OCI-M1 (cell line): ENCODE results near the gene C3.
A peak's percentile ranks its signal among the peaks of the same experiment; 100 is the strongest.
"Not testable (repeated sequence)": the region's sequence is repeated elsewhere in the genome, so short reads cannot be mapped to it uniquely, and the experiment has no call there.

ENCODE experiments used
- DNase-seq: peaks from one replicate; lab custom pipeline; 2025; lab: John Stamatoyannopoulos, UW

C3 gene

DNA sequence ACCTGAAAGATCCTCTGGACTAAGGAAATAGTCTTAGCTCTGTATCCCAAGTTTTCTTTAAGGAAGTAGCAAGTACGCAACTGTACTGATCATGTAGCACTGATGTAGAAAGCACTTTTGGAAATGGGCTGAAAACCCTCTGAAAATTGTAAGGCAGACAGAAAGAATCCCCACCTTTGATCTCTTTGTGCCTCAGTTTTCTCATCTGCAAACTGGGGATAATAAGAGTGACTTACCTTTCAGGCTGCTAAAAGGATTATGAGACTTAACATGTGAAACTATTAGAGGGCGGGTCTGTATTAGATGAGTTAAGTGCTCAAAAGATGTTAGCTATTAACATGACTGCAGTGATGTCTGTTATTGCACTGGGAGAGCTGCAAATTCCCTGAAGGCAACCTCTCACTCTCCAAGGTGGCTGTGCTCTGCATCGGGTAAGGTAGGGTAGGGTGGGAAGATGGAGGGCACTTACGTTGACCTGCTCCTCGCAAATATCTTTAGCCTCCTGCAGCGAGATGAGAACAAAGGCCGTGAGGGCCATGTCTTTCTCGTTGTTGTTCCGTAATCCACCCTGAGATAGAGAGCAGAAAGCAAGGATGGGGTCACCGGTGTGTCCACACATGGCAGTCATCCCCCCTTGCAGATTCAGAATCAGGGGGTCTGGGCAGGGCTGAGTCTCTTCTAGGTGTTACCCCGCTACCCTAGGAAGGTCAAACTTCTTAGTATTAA, 30.1 kb downstream of the C3 start:
- no peak for DNase-seq

DNA sequence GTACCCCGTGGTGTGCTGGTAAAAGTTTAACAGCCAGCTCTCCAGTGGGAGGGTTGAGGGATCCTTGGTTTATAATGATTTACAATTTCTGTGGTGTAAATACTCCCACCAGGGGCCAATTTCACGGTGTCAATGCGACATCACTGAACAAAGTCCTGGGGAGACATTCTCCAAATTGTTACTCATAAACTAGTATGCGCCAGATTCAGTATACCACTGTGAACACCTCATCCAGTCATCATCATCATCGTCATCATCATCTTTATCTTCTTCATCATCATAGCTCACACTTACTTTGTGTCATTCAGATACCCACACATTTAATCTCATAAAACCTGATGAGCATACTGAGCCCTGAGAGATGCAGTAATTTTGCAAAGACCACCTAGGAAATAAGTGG, 33.3 kb downstream of the C3 start:
- DNase-seq = no peak

GRCh38 chr19:6686628-6686975, 33.8 kb downstream of the C3 start:
- no peak for DNase-seq

DNA sequence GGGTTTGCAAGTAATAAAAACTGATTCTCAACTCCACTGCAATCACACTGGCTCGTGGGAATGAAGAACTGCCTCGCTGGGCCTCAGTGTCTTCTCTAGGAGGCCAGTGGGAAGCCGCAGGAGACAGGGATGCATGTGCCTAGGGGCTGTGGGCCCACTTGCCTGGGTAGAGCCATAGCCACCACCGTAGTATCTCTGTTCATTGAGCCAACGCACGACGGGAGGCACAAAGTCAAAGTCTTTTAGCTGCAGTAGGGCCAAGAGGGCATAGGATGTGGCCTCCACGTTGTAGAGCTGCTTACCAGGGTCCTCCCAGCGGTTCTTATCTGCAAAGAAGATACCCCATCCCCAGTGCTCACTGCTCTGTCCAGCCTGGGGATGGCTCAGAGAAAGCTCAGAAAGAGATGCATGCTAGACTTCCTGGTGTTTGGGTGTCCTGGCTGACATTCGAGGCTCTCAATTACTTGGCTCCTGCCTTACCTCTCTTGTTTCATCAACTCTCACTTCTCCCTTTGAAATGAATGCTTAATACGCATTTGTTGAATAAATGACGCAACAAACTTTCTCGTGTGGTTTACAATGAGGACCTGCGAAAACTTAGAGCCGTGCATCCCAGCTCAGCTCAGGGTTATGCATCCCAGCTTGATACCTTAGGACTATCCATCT, 34.4 kb downstream of the C3 start:
- DNase-seq = no peak

DNA sequence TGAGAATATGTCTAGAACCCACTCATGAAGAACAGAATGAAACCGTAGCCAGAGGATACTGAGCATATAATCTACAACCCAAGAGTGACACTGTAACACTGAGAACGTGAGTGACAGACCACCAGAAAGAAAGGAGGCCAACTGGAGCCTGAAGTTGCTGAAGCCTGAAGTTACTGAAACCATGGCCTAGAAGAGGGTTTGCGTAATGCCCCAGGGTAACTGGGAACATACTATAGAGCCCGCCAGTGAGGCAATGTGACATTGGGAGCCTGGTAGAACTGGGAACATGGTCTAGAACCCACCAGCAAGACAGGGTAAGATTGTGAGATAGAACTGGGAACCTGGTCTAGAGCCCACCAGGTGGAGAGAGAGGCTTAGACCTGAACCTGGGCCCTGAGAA, 35.0 kb downstream of the C3 start:
- DNase-seq = no peak

DNA sequence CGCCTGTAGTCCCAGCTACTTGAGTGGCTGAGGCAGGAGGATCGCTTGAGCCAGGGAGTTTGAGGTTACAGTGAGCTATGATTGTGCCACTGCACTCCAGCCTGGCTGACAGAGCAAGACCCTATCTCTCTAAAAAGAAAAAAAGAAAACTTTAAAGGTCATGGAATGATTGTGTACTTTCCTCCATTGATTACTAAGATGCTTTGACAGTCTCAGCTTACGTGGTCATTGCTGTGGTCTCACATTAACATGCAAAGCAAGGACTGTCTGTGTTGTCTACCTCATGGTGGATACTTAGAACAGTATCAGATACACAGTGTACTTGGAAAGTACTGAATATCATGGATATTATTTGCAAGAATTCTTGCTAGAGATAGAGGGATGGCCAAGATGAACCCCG, 36.5 kb downstream of the C3 start:
- no peak for DNase-seq

DNA sequence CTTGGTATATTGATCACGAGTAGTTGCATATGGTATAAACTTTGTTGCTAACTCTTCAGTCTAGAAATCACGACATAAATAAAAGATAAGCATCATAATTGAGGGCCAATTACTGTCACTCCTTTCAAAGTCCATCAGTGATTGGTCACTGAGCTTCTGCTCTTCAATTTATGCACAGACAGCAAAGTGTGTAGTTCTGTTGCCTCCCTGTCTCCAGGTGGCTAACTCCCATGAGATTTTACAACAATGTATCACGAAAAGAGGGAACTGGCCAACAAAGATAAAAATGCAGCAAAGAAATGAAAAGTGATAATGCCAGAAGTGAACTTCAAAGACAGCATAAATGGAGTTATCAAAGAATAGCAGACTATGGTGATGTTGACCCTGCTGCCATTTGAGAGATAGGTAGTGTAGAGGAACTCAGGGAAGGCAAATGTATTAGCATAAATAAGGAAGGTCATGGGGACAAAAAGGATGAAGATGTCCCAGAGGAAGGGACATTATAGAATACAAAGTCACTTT, 37.8 kb downstream of the C3 start:
- DNase-seq = peak; percentile 68

DNA sequence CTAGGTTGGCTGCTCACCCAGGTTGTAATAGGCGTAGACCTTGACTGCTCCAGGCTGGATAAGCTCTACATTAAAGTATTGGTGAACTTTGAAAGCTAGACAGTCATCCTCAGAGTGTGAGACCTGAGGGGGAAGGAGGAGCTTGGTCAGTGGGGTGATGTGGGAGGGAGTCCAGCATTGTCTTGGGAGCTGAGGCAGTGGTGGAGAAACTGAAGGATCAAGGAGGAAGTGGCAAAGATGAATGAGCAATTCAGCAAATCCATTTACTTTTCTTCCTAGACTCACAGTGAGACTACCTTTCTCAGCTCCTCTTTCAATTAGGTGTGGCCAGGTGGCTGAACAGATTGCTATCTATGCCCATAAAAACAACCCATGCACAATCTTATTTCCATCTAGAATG, 40.3 kb downstream of the C3 start:
- no peak for DNase-seq

GRCh38 chr19:6679139-6679538, 41.3 kb downstream of the C3 start:
- no peak for DNase-seq

GRCh38 chr19:6678690-6679109, 41.8 kb downstream of the C3 start:
- DNase-seq = no peak

DNA sequence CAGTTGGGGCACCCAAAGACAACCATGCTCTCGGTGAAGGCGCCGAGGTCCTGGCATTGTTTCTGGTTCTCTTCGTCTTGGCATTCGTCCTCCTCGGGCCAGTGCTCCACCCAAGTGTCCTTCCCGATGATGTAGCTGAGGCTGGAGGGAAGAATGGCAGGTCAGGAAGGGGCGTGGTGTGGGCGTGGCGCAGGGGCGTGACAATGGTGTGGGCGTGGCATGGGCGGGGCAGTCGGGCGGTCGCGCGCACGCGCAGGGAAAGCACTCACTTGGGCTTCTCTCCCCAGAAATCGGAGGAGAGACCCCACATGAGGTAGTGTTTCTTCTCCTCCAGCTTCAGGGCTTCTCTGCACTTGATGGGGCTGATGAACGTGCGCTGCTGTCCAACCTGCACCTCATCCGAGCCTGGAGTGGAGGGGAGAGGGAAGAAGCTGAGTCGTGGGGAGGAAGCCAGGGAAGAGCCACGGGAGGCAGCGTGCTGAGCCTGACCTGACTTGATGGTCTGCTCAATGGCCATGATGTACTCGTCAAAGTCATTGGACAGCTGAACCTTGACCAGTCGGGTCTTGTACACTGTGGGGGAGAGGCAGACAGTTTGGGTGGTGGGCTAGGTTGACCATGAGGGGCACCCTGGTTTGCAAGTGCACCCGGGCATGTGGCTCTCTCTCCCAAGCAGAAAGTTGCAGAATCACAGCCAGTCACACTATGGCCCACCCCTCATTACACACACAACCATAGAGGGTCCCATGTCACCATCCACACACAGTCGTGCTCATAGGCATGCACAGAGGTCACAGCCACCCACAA, 42.4 kb downstream of the C3 start:
- DNase-seq = peak; percentile 65

GRCh38 chr19:6677495-6677882, 43.0 kb downstream of the C3 start:
- DNase-seq = no peak

DNA sequence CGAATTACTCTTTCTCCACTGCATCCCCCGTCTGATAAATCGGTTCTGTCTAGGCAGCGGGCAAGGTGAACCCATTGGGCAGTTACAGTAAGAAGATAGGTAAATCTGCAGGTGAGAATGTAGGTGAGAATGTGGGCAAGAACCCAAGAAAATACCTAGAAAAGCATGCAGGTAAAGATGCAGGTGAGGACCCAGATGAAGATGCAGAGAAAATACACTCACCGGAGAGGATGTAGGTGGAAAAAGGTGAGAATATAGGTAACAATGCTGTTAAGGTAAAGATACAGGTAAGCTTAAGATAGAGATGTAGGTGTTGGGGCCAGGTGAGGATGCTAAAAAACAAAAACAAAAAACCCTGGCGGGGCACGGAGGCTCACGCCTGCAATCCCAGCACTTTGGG, 44.2 kb downstream of the C3 start:
- no peak for DNase-seq

DNA sequence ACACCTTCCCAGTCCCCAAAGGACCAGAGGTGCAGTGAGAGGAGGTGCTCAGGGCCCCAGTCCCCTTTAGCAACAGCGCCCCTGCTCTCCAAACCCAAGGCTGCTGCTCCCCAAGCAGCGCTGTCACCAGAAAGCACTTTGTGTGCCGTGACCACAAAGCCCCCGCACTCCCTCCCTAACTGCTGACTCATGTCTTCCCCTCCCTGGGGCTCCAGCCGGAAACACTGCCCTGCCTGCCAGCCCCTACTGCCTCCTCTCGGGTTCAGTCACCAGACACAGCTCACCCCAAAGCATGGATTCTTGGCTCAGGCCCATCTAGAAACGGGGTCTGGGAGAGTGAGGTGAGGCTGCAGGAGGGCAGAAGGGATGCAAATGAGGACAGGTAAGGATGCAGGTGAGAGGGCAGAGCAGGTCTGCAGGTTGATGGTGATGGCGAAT, 45.6 kb downstream of the C3 start:
- DNase-seq = peak; percentile 75

DNA sequence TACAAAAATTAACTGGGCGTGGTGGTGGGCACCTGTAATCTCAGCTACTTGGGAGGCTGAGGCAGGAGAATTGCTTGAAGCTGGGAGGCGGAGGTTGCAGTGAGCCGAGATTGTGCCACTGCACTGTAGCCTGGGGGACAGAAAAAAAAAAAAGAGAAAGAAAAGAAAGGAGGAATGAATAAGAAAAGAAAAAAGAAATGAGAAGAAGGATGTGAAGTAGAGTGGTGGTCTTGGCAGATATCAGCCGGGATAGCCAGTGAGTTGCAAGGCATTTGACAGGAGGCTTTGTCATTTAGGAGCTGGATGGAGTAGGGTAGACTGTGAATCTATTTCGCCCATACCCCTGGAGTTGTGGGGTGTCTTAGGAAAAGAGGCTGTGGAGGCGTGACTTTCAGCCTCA, 46.0 kb downstream of the C3 start:
- not testable (repeated sequence) for DNase-seq

DNA sequence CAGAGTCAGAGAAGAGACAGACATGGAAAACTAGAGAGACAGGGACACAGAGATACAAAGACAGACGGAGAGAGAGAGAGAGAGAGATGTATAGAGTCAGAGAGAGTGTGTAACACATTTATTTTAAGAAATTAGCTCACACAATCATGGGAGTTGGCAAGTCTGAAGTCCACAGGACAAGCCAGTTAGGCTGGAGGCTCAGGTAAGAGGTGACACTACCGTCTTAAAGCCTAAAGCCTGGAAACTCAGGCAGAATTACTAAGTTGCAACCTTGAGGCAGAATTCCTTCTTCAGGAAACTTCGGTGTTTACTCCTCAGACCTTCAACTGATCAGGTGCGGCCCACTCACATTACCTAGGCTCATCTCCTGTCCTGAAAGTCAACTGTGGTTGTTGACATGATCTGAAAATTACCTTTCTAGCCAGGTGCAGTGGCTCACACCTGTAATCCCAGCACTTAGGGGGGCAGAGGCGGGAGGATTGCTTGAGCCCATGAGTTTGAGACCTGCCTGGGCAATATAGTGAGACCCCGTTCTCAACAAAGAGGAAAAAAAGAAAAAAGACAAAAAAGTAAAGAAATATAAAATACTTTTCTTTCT, 47.7 kb downstream of the C3 start:
- DNase-seq = no peak

DNA sequence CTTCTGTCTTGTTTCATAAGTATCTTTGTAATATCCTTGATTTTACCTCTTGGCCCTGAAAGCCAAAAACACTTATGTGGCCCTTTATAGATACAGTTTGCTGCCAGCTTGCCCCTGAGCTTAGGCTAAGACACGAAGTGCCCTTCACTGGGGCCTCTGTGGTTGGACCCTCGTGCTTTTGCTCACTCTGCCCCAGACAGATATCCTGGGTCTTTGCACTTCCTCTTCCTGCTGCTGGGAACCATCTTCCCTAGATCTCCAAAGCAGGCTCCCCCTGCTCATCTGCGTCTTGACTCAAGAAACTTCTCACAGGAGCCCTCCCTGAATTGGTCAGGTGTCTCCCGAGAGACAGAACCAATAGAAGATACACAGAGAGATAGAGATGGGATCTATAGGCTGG, 48.5 kb downstream of the C3 start:
- peak; percentile 2 for DNase-seq

- no peak for DNase-seq
Observed at GRCh38 chr19:6668691-6669090, 51.8 kb downstream of the C3 start.

DNA sequence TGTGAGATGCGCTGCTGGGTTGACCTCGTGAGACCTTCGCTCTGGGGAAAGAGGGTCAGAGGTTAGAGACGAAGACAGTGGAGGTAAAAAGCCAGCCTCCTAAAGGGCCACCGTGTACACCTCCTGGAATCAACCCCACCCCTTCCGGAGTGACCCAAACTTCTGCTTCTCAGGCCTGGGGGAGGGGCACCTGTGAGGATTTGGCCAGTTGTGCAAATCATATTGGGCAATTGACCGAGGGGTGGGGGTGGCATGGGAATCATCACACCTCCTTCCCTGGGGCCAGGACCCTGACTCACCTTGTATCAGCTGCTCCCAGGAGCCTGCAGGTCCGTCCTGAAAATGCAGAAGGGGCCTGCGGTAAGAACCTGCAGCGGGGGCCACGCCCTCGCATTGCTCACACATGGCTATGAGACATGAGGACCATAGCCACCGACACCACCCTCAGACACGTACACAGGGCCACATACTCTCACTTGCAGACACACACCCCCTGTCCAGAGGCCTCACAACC, 53.3 kb downstream of the C3 start:
- DNase-seq = no peak

GRCh38 chr19:6664916-6665315, 55.5 kb downstream of the C3 start:
- DNase-seq = no peak

DNA sequence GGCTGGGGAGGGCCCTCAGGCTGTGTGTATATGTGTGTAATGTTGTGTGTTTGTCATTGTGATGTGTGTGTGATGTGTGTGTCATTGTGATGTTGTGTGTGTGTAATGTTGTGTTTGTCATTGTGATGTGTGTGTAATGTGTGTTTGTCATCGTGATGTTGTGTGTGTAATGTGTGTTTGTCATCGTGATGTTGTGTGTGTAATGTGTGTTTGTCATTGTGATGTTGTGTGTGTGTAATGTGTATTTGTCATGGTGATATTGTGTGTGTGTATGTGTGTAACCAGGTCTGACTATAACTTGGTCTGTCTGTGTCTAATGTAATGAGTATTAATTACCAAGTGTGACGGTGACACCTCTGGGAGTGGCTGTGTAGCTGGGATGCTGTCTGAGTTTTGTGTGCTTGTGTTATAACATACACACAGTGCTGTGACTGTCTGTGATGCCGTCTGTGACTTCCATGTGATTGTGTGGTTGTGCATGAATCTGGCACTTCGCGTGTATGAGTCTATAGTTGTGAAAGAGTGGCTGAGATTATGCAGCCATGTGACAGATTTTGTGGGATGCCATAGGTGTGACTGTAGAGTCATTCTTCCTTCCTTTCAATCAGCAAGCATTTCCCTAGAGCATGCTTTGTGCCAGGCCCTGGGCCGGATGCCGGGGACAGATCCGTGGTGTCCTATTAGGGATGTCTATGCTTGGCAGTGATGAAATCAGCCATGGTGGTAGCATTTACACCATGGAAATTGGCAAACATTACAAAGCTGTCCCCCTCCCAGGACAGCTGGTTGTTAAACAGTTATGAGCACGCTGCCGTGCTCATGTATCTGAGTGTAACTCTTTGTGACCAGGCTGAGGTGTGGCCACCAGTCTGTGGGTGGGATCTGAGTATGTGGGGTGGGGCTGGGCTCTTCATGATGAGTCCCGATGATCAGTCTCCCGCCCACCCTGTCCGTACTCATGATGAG, 56.9 kb downstream of the C3 start:
- no peak for DNase-seq
